Renal cortex interstitium (tissue), 11 donors: ENCODE measurements around the gene ZNF169. TPM values are rescaled to one million over a fixed set of nuclear protein-coding genes. Genes with fewer than 3 reads are reported as not detected.
"Not testable (repeated sequence)": the region's sequence is repeated elsewhere in the genome, so short reads cannot be mapped to it uniquely, and the experiment has no call there.

ENCODE experiments used
- DNase-seq, 11 donors: peaks; one replicate each; pipeline ENCODE4 v3.0.0-alpha.2; 2013; ENCODE audit warnings: low read depth in 9 of 11, low spot score in 4 of 11; ENCODE audit errors: extremely low read depth in 1 of 11
- polyA plus RNA-seq, 3 donors: library from polyadenylated mRNA; unstranded; fragments of 120-200 nt; gene quantifications; one replicate each; pipeline ENCODE4 v1.2.1, GENCODE V29; 2013; ENCODE audit not compliant: insufficient read length in 3 of 3

Gene ZNF169
- polyA plus RNA-seq, 3 donors, result 5.9 to 13.1 (median 6.9) TPM

DNA sequence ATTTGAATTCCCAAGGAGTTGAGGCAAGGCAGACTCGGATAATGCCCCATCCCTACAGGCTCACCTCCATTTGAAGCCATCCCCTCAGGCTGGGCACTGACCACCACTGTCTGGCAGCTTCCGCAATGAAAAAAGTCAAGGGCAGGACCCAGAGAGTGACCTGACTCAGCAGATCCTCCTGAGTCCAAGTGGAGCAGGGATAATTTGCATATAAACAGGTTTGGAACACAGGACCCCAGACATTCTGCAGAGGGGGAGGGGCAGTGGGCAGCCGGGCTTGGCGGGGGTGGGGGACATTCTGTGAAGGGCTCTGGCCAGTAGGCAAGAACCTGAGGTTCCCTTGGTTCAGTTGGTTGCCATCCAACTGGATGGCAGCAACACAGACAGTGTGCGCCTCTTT, 69.4 kb downstream of the ZNF169 start, which contains the start of gene NUTM2F:
Gene NUTM2F (minus strand): TSS at position 101 of the 400 bp plus-strand sequence. CDS start 21 bp downstream, at position 80.
- DNase-seq, result not testable (repeated sequence)

- DNase-seq, result not testable (repeated sequence)
Observed at GRCh38 chr9:94336445-94336844, 77.3 kb downstream of the ZNF169 start.

- not testable (repeated sequence) for DNase-seq
Observed at GRCh38 chr9:94338723-94339122, 79.6 kb downstream of the ZNF169 start.

GRCh38 chr9:94339657-94340056, 80.6 kb downstream of the ZNF169 start:
- DNase-seq, result not testable (repeated sequence)

DNA sequence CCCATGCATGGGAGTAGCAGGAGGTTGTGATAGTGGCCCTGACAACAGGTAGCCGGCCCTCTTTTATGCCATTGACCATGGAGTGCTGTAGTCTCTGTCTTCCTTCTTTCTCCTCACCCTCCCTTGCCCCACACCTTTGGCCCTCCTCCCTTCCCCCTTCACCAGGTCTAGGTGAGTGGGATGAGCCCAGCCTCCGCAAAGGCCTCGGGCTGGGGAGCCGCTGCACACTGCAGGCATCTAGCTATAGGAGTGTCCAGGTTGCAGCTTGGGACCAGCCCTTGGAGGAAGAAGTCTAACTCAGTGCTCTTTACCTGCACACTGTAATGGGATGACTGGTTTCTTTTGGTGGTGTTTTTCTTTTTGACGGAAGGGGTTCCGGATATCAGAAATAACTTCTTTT, 81.7 kb downstream of the ZNF169 start:
- DNase-seq, result not testable (repeated sequence)

GRCh38 chr9:94341703-94342102, 82.6 kb downstream of the ZNF169 start:
- DNase-seq, result not testable (repeated sequence)

GRCh38 chr9:94347451-94347850, 88.4 kb downstream of the ZNF169 start:
- DNase-seq, result not testable (repeated sequence)

DNA sequence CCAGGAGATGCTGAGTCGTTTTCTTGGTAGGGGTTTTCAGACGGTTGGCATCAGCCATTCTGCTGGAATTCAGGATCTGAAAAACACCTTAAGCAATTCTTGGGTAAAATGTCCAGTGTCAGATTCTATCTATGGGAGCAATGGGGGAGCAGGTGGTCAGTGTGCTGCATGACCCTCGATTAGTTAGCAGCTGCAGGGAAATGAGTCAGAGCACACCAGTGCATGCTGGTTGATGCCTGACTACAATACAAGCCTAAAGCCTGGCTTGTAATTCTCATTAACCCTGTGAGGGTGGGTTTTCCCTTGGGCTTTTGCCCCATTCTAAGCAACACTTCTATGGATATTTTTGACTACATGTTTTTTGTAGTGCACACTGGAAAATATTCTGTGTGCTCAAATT, 89.7 kb downstream of the ZNF169 start:
- not testable (repeated sequence) for DNase-seq

Other genes with a start within 250 kb of the ZNF169 start
- 10 to 100 TPM; 10.4 to 15.3 (median 11.5) TPM for gene PTPDC1, start 174.8 kb upstream of the ZNF169 start, polyA plus RNA-seq
- gene NUTM2F, start 69.3 kb downstream of the ZNF169 start, polyA plus RNA-seq, result not detected